HL-60 (cell line): ENCODE results near the gene SLC25A17.

ENCODE experiments used
- DNase-seq, 2 experiments: peaks; one replicate each; pipeline ENCODE4 v3.0.0-alpha.2; 2010 to 2020; ENCODE audit warnings: low read depth in 1 of 2, low spot score in 1 of 2
- H3K27ac ChIP-seq: fragments of 250-450 bp; sonication (Bioruptor Pico); replicated peaks from 2 replicates; pipeline ENCODE4 v1.5.1; 2020; ENCODE audit warnings: mild to moderate bottlenecking, moderate library complexity
- H3K27me3 ChIP-seq: fragments of 250-450 bp; sonication (Bioruptor Pico); 2 replicates; pipeline ENCODE4 v1.5.1; 2021; ENCODE audit warnings: mild to moderate bottlenecking, moderate library complexity; ENCODE audit not compliant: insufficient read depth, poor library complexity, severe bottlenecking
- H3K4me3 ChIP-seq: replicated peaks from 2 replicates; pipeline ENCODE4 v1.5.1; 2011; ENCODE audit warnings: mild to moderate bottlenecking, control low read depth, low read length; ENCODE audit not compliant: insufficient read depth
- CTCF ChIP-seq: IDR thresholded peaks from one replicate; pipeline ENCODE4 v1.5.1; 2011; ENCODE audit warnings: low read length, control low read depth, inconsistent platforms; ENCODE audit not compliant: insufficient read depth
- GABPA ChIP-seq: IDR thresholded peaks from 2 replicates; pipeline ENCODE4 v1.6.1; 2012; ENCODE audit warnings: low read depth
- POLR2AphosphoS5 ChIP-seq: IDR thresholded peaks from 2 replicates; pipeline ENCODE4 v1.6.1; 2012; ENCODE audit warnings: low read depth
- REST ChIP-seq: IDR thresholded peaks from 2 replicates; pipeline ENCODE4 v1.6.1; 2012; ENCODE audit warnings: low read depth; ENCODE audit not compliant: insufficient replicate concordance
- SPI1 ChIP-seq: IDR thresholded peaks from 2 replicates; pipeline ENCODE4 v1.6.1; 2012; ENCODE audit warnings: low read depth, mild to moderate bottlenecking, borderline replicate concordance

Gene SLC25A17

DNA sequence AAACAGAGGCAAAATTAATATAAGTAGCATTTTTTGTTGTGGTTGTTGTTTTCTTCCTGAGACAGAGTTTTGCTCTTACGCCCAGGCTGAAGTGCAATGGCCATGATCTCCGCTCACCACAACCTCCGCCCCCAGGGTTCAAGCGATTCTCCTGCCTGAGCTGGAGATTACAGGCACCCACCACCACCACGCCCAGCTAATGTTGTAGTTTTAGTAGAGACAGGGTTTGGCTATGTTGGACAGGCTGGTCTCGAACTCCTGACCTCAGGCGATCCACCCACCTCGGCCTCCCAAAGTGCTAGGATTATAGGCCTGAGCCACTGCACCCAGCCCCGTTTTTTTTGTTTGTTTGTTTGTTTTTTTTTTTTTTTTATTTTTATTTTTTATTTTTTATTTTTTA, 75.4 kb downstream of the SLC25A17 start:
- Histone ChIP-seq H3K4me3 (no peak overlapping the region), H3K27me3 (no peaks in the 10 kb centered on the region), H3K27ac (no peak overlapping the region)
- no peak for TF ChIP-seq CTCF
- no peak for TF ChIP-seq GABPA
- no peak for TF ChIP-seq REST
- no peak for TF ChIP-seq POLR2AphosphoS5
- no peak for TF ChIP-seq SPI1
- no peak for DNase-seq

GRCh38 chr22:40741116-40741515, 78.0 kb downstream of the SLC25A17 start:
- H3K27ac ChIP-seq = no peak overlapping the region
- DNase-seq = no peak
- TF ChIP-seq SPI1 = no peak
- TF ChIP-seq GABPA = no peak
- TF ChIP-seq CTCF = no peak
- no peak for TF ChIP-seq POLR2AphosphoS5
- TF ChIP-seq REST = no peak
- H3K27me3 ChIP-seq = no peaks in the 10 kb centered on the region
- no peak overlapping the region for H3K4me3 ChIP-seq

DNA sequence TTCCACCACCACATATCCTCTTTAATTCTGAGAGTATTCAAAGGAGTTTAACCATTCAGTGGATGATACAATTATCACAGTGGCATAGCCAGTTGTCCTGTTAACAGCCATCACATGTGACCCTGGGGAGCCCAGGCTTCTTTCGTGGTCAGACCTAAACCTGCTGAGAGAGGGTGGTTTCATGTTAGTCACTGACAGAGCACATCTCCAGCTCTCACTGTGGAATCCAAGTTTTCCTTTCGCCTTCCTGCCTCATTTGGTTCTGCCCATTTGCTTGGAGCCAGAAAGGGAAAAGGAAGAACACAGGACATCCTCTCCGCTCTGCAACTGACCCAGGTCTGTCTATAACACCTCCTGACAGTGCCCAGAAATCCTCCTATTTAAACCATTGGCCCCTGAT, 79.4 kb downstream of the SLC25A17 start:
- DNase-seq = no peak
- H3K4me3 ChIP-seq = no peak overlapping the region
- no peak overlapping the region for H3K27ac ChIP-seq
- H3K27me3 ChIP-seq = no peaks in the 10 kb centered on the region
- TF ChIP-seq CTCF (no peak), REST (no peak), POLR2AphosphoS5 (no peak), SPI1 (no peak), GABPA (no peak)
